SK-N-SH (cell line): ENCODE measurements around the gene SCRG1. TPM values are rescaled to one million over a fixed set of nuclear protein-coding genes. Genes with fewer than 3 reads are reported as not detected.
A peak's percentile ranks its signal among the peaks of the same experiment; 100 is the strongest.

Experiments used
- CTCF ChIA-PET: fragments of 300-600, 350-600 bp; formaldehyde crosslinking; extraction: SDS; loops from one replicate; lab custom pipeline; 2021; lab: Yijun Ruan, JAX
- POLR2A ChIA-PET: fragments of 350-600 bp; sonication (Branson Sonifier 250); formaldehyde crosslinking; extraction: SDS; loops from one replicate; lab custom pipeline; 2020; ENCODE audit warnings: antibody characterized with exemption, inconsistent platforms; lab: Yijun Ruan, JAX
- DNase-seq: peaks from one replicate; pipeline ENCODE4 v3.0.0; 2012
- H2AFZ ChIP-seq: fragments of 200-600 bp; sonication (generic); 2 replicates; pipeline ENCODE4 v1.8.1; 2016; ENCODE audit warnings: antibody characterized with exemption, mild to moderate bottlenecking, low read depth
- H3F3A ChIP-seq: fragments of 200-600 bp; sonication (generic); replicated peaks from 2 replicates; pipeline ENCODE3; 2016; ENCODE audit warnings: antibody characterized with exemption, mild to moderate bottlenecking; ENCODE audit not compliant: insufficient read depth
- H3K27ac ChIP-seq, 2 experiments: fragments of 200-500 bp in 1 of 2; fragments of 200-600 bp in 1 of 2; sonication (Bioruptor generic) in 1 of 2; sonication (generic), shearing (Covaris generic) in 1 of 2; 2 replicates each; pipeline versions ENCODE4 v1.5.1 to v1.6.1; 2014 to 2016; ENCODE audit warnings: low read depth in 2 of 2, inconsistent platforms in 1 of 2, low read length in 1 of 2, mild to moderate bottlenecking in 1 of 2, mixed read lengths in 1 of 2
- H3K27me3 ChIP-seq: fragments of 200-600 bp; sonication (generic), shearing (Covaris generic); 2 replicates; pipeline ENCODE4 v1.6.1; 2016; ENCODE audit warnings: mixed run types; ENCODE audit not compliant: insufficient read depth
- H3K36me3 ChIP-seq, 2 experiments: fragments of 200-500 bp in 1 of 2; fragments of 200-600 bp in 1 of 2; sonication (Bioruptor generic) in 1 of 2; sonication (generic) in 1 of 2; replicated peaks in 1 of 2; 2 replicates each; pipeline versions ENCODE3 to v1.5.1; 2014 to 2016; ENCODE audit warnings: low read length in 1 of 2, mild to moderate bottlenecking in 1 of 2; ENCODE audit not compliant: insufficient read depth in 2 of 2, control insufficient read depth in 1 of 2
- H3K4me1 ChIP-seq, 2 experiments: fragments of 200-500 bp in 1 of 2; fragments of 200-600 bp in 1 of 2; sonication (Bioruptor generic) in 1 of 2; sonication (generic), shearing (Covaris generic) in 1 of 2; 2 replicates each; pipeline versions ENCODE4 v1.5.1 to v1.6.1; 2014 to 2016; ENCODE audit warnings: low read depth in 1 of 2, low read length in 1 of 2, mixed run types in 1 of 2; ENCODE audit not compliant: insufficient read depth in 2 of 2, control insufficient read depth in 1 of 2
- H3K4me2 ChIP-seq: fragments of 200-600 bp; sonication (generic), shearing (Covaris generic); 2 replicates; pipeline ENCODE4 v1.6.1; 2017; ENCODE audit warnings: mixed run types
- H3K4me3 ChIP-seq, 2 experiments: fragments of 200-500 bp in 1 of 2; fragments of 200-600 bp in 1 of 2; sonication (Bioruptor generic) in 1 of 2; sonication (generic), shearing (Covaris generic) in 1 of 2; 2 replicates each; pipeline versions ENCODE4 v1.5.1 to v1.8.1; 2014 to 2016; ENCODE audit warnings: low read depth in 2 of 2, inconsistent platforms in 1 of 2, low read length in 1 of 2, mild to moderate bottlenecking in 1 of 2, mixed read lengths in 1 of 2, moderate library complexity in 1 of 2
- H3K79me2 ChIP-seq: fragments of 200-600 bp; sonication (generic); 2 replicates; pipeline ENCODE4 v1.8.1; 2017; ENCODE audit warnings: mild to moderate bottlenecking; ENCODE audit not compliant: insufficient read depth
- H3K9ac ChIP-seq: fragments of 200-600 bp; sonication (generic); 2 replicates; pipeline ENCODE4 v1.6.1; 2017; ENCODE audit warnings: mixed run types
- H3K9me2 ChIP-seq: fragments of 200-600 bp; sonication (generic); 2 replicates; pipeline ENCODE4 v1.6.1; 2017; ENCODE audit warnings: mixed run types
- H3K9me3 ChIP-seq: fragments of 200-600 bp; sonication (generic); 2 replicates; pipeline ENCODE4 v1.6.1; 2017; ENCODE audit warnings: mixed run types, mild to moderate bottlenecking, moderate library complexity
- H4K20me1 ChIP-seq: fragments of 200-600 bp; sonication (generic); 2 replicates; pipeline ENCODE4 v1.6.1; 2017; ENCODE audit warnings: mild to moderate bottlenecking, mixed run types; ENCODE audit not compliant: insufficient read depth
- CHD2 ChIP-seq: fragments of 150-350 bp; IDR thresholded peaks from 2 replicates; pipeline ENCODE4 v1.6.1; 2018; ENCODE audit warnings: low read length; ENCODE audit not compliant: partially characterized antibody
- CTCF ChIP-seq: fragments of 200-600 bp; sonication (generic); IDR thresholded peaks from 2 replicates; pipeline ENCODE4 v1.6.1; 2017; ENCODE audit warnings: antibody characterized with exemption, mild to moderate bottlenecking, moderate library complexity
- ELF1 ChIP-seq: IDR thresholded peaks from 2 replicates; pipeline ENCODE4 v1.4.0; 2012
- EP300 ChIP-seq, 2 experiments: IDR thresholded peaks; 2 replicates each; pipeline versions ENCODE4 v1.4.0 to v1.6.1; 2012; ENCODE audit warnings: borderline replicate concordance in 1 of 2, low read depth in 1 of 2, low read length in 1 of 2
- EZH2phosphoT487 ChIP-seq: fragments of 200-600 bp; sonication (generic); IDR thresholded peaks from 2 replicates; pipeline ENCODE4 v1.6.1; 2017; ENCODE audit warnings: low read depth, mixed run types, mild to moderate bottlenecking, antibody characterized with exemption, moderate library complexity, borderline replicate concordance
- FOXJ3 ChIP-seq: sonication (generic); formaldehyde crosslinking; IDR thresholded peaks from 2 replicates; pipeline ENCODE4 v1.5.1; 2020; ENCODE audit warnings: mild to moderate bottlenecking, missing genetic modification reagents
- FOXM1 ChIP-seq: IDR thresholded peaks from 2 replicates; pipeline ENCODE4 v1.4.0; 2012; ENCODE audit warnings: low read depth, mild to moderate bottlenecking
- GATA2 ChIP-seq: sonication (generic); formaldehyde crosslinking; IDR thresholded peaks from 2 replicates; pipeline ENCODE4 v1.5.0; 2020; ENCODE audit warnings: mild to moderate bottlenecking, missing genetic modification reagents
- MAX ChIP-seq: IDR thresholded peaks from 2 replicates; pipeline ENCODE4 v1.4.0; 2012; ENCODE audit warnings: low read depth
- MEF2A ChIP-seq: IDR thresholded peaks from 2 replicates; pipeline ENCODE4 v1.4.0; 2012; ENCODE audit warnings: low read depth, borderline replicate concordance
- MXI1 ChIP-seq: IDR thresholded peaks from 2 replicates; pipeline ENCODE4 v1.6.1; 2012; ENCODE audit warnings: mild to moderate bottlenecking, low read depth, low read length, improper control_type of control experiment
- POLR2AphosphoS5 ChIP-seq: IDR thresholded peaks from 2 replicates; pipeline ENCODE4 v1.6.1; 2012; ENCODE audit warnings: low read depth, low read length
- RCOR1 ChIP-seq: fragments of 150-350 bp; IDR thresholded peaks from 2 replicates; pipeline ENCODE4 v1.6.1; 2017; ENCODE audit warnings: antibody characterized with exemption, low read length
- RXRA ChIP-seq: IDR thresholded peaks from 2 replicates; pipeline ENCODE4 v1.4.0; 2012; ENCODE audit warnings: low read depth, mild to moderate bottlenecking, borderline replicate concordance
- SIN3A ChIP-seq: IDR thresholded peaks from 2 replicates; pipeline ENCODE4 v1.6.1; 2012; ENCODE audit warnings: low read depth, mild to moderate bottlenecking, low read length, moderate library complexity, borderline replicate concordance
- TAF1 ChIP-seq: IDR thresholded peaks from 2 replicates; pipeline ENCODE4 v1.6.1; 2012; ENCODE audit warnings: low read depth, mild to moderate bottlenecking, low read length, moderate library complexity, borderline replicate concordance
- TCF12 ChIP-seq: IDR thresholded peaks from 2 replicates; pipeline ENCODE4 v1.4.0; 2012
- TEAD4 ChIP-seq: IDR thresholded peaks from 2 replicates; pipeline ENCODE4 v1.4.0; 2012; ENCODE audit warnings: mild to moderate bottlenecking, borderline replicate concordance; ENCODE audit not compliant: insufficient read depth
- USF1 ChIP-seq: IDR thresholded peaks from 2 replicates; pipeline ENCODE4 v1.4.0; 2012; ENCODE audit warnings: low read depth, borderline replicate concordance
- YY1 ChIP-seq: IDR thresholded peaks from 2 replicates; pipeline ENCODE4 v1.4.0; 2012; ENCODE audit warnings: low read depth, mild to moderate bottlenecking
- WGBS: methylation state at CpG from one replicate; pipeline ENCODE4 v1.1.6; 2017; ENCODE audit warnings: low lambda C conversion rate; 5-methylcytosine and 5-hydroxymethylcytosine counted together
- polyA plus RNA-seq, 3 experiments: library from polyadenylated mRNA; depleted of rRNA; stranded (reverse); fragments of >200 nt; gene quantifications; 2 replicates each; pipeline ENCODE4 v1.2.3, GENCODE V29; 2012

SCRG1 gene
- polyA plus RNA-seq, 1 of the 3 experiments (the other 2 are of a cell fraction): 0.16 TPM

GRCh38 chr4:173371292-173372192, 27.4 kb downstream of the SCRG1 start:
- peak; percentile 56 for DNase-seq
- peak overlapping the region; percentile 92 to 94 for H3K4me3 ChIP-seq
- peak overlapping the region; percentile 88 for H3K9ac ChIP-seq
- H4K20me1 ChIP-seq: no peaks in the 10 kb centered on the region
- H3K9me2 ChIP-seq: no peaks in the 10 kb centered on the region
- H3K27ac ChIP-seq: peak overlapping the region; percentile 80 to 91
- ChIA-PET POLR2A (interaction anchor here (1.0 to 3.8 kb wide), 4 partner anchors 32 to 146 kb away, joined by 3 to 69 read pairs (median 6); partner anchors contain the start of gene HMGB2), CTCF (interaction anchor here (0.6 to 2.8 kb wide), 8 partner anchors 14 to 358 kb away, joined by 3 to 8 read pairs (median 4); no protein-coding TSS in a partner anchor)
- H3K9me3 ChIP-seq: no peaks in the 10 kb centered on the region
- TF ChIP-seq SIN3A: peak; percentile 76; the same call in 1 of the 2 replicates
- 0 out of 2 replicates have a peak, but pooled peaks have one; percentile 10 for TF ChIP-seq MAX
- TF ChIP-seq YY1: 0 out of 2 replicates have a peak, but pooled peaks have one; percentile 19
- TF ChIP-seq ELF1: no peak
- TF ChIP-seq RXRA: no peak
- TF ChIP-seq TCF12: no peak
- TF ChIP-seq TAF1: 0 out of 2 replicates have a peak, but pooled peaks have one; percentile 17
- TF ChIP-seq MXI1: peak; percentile 36; the same call in 1 of the 2 replicates
- TF ChIP-seq GATA2 (CRISPR knock-in tag): no peak
- peaks cover 10 to 13% of the 10 kb centered on the region in 2 experiments for H3K36me3 ChIP-seq
- H2AFZ ChIP-seq: peak overlapping the region; percentile 91
- peak overlapping the region; percentile 78 for H3K4me2 ChIP-seq
- peaks cover 60% of the 10 kb centered on the region for H3K79me2 ChIP-seq
- peaks cover 32% of the 10 kb centered on the region for H3F3A ChIP-seq
- H3K4me1 ChIP-seq: peaks cover 6 to 18% of the 10 kb centered on the region in 2 experiments
- 1% methylated on average over 34 of the region's 68 CpGs for WGBS
- H3K27me3 ChIP-seq: no peaks in the 10 kb centered on the region

GRCh38 chr4:173370477-173371291, 28.2 kb downstream of the SCRG1 start, which contains the start of gene SAP30:
Gene SAP30 (plus strand): TSS chr4:173370954. CDS start chr4:173371183, 229 bp downstream.
- 0% methylated on average over 38 of the region's 72 CpGs for WGBS
- H3K27me3 ChIP-seq: no peaks in the 10 kb centered on the region
- peaks cover 3 to 7% of the 10 kb centered on the region in 2 experiments for H3K36me3 ChIP-seq
- no peaks in the 10 kb centered on the region for H3K9me2 ChIP-seq
- peak within 1 kb of the TSS; percentile 91 to 94 for H3K27ac ChIP-seq
- peaks cover 6 to 18% of the 10 kb centered on the region in 2 experiments for H3K4me1 ChIP-seq
- peak within 1 kb of the TSS; percentile 91 for H2AFZ ChIP-seq
- CTCF ChIA-PET: interaction anchor here (0.8 to 2.8 kb wide), 6 partner anchors 15 to 357 kb away, joined by 3 to 8 read pairs (median 4); no protein-coding TSS in a partner anchor
- H3K4me3 ChIP-seq: peak within 1 kb of the TSS; percentile 92 to 94
- H3K9me3 ChIP-seq: no peaks in the 10 kb centered on the region
- POLR2A ChIA-PET: interaction anchor here (1.0 to 3.8 kb wide), 8 partner anchors 33 to 782 kb away, joined by 3 to 69 read pairs (median 3); partner anchors contain the start of gene HMGB2
- H3K4me2 ChIP-seq: peak within 1 kb of the TSS; percentile 78
- H3K79me2 ChIP-seq: peaks cover 51% of the 10 kb centered on the region
- H4K20me1 ChIP-seq: no peaks in the 10 kb centered on the region
- DNase-seq: peak; percentile 98
- H3K9ac ChIP-seq: peak within 1 kb of the TSS; percentile 88
- peaks cover 35% of the 10 kb centered on the region for H3F3A ChIP-seq
- TF ChIP-seq FOXJ3 (CRISPR knock-in tag) (no peak), MEF2A (no peak), EZH2phosphoT487 (no peak), CTCF (no peak), POLR2AphosphoS5 (peak; percentile 95), TEAD4 (no peak), ELF1 (no peak), YY1 (peak; percentile 81; the same call in 1 of the 2 replicates), RCOR1 (no peak), FOXM1 (no peak), USF1 (peak; percentile 76; the same call in 1 of the 2 replicates), EP300 (IDR thresholded peaks at IDR 0.05; ENCODE audit: borderline replicate concordance in 1 of 2, low read depth in 1 of 2, low read length in 1 of 2) (no peak), TAF1 (peak; percentile 65; the same call in 1 of the 2 replicates), SIN3A (peak; percentile 98), MAX (peak; percentile 88), CHD2 (no peak)
